Medulla oblongata (tissue), 1 donor: ENCODE data around the gene TMEM272.
A peak's percentile ranks its signal among the peaks of the same experiment; 100 is the strongest.

Experiments
- DNase-seq: peaks from one replicate; pipeline ENCODE4 v3.0.0-alpha.2; 2015; ENCODE audit errors: extremely low spot score

The TMEM272 gene

DNA sequence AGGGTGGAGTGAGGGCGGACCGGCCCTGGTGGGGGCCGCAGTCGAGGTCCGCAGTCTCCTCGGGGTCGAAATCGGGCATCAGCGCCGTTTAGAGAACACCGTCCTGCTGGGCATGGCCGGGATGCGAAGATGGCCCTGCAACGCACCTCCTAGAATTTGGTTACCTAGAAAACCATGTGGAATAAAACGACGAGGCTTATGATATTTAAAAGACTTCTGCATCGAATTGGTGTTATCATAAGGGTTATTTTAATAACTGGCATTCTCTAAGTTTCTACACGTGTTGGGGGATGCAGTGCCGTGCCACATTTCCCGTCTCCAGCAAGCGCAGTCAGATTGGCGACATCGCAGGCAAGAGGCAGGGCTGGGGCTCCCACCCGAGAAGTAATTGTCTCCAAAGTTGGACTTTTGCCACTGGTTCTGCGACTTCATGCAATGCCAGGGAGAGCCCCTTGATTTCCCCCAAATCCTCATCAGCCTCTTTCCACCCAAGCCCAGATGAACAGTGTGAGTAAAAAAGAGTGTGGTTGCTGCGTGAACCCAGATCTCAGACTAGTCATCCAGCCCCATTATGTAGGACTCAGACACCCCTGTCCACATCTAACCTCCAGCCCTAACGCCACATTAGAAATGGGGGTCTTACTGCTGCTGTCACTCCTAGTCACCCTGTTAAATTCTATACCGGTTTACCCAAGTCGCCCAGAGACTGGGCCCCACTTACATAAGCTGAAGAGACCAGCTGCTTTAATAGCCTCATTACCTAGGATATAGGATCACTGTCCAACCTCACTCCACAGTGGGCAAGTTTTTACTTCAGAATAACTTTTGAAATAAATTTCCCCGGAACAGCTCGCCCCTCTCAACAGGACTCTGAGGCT is 40.4 kb downstream of the TMEM272 start:
- peak; percentile 66 for DNase-seq

DNA sequence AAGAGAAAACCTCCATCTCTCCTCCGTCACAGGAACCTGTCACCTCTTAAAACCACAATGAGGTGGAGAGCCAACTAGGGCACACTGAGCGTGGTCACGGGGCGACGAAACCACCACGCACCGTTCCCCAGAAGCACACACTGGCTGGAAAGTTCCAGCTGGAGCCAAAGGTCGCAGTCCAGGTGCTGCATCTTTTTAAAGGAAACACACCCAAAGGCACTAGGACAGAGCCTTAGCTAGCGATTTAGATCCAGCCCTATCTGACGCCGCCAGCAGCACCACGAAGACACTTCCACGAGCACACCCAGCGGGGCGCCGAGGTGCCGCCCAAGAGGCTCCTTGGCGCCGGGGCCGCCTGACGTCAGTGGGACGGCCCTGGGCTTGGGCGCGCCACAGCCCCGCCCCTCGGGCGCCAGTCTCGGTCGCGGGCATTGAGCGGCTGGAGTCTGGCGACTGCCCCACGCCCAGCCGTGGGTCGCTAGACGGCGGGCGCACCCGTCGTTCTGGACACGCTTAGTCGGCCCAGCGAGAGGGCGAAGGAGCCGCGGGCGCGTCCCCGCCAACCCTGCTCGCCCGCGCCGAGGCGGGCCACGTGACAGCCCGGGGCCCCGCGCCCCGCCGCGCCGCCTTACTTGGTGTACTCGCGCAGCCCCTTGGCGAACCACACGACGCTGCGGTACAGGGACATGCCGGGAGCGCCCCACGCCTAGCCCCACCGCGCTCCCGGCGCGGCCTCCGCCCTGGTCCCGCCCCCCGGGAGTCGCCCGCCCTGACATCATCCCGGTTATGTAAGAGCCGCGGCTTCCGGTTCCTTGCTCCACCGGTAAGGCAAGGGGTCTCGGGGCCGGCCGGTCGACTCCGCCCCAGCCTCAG is 41.3 kb downstream of the TMEM272 start, which contains the start of gene DHRS12:
Gene DHRS12, minus strand, starts transcription at position 742 of the 873 bp plus-strand sequence. CDS start 4,504 bp downstream, outside the sequence.
- DNase-seq, result peak; percentile 94

DNA sequence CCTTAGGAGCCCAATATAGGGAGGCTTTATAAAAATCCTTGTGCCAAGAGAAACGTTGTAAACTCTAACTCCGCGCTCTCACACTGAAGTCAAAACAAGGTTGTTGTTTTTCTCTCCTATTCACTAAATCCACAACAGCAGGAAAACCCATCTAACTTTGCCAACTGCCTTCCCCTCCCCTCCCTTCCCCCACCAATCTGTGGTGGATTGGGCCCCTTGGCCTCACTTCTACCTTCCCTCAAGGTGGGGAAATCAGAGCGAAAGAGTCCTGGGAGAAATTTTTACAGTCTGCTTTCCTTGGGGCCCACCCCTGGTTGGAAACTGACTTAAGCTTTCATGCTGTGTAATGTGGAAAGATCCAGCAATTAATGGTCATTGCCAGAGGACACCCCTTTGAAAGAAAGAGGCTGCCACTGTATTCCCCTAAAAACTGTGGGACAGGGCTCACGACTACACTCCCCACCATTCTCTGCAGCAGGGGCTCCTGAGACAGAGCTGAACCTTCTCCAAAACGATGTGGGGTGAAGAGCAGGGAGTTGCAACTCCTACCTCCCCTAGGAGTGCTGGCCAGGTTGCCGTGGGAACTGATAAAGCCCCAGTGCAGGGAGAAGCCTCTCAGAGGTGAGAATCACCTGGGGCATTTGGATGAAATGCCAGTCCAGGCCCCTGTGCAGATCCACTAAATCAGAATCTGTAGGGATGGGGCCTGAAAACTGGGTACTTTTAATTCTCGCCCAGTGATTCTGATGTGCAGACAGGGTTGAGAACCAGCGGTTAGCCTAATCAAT is 42.2 kb downstream of the TMEM272 start:
- peak; percentile 50 for DNase-seq

DNA sequence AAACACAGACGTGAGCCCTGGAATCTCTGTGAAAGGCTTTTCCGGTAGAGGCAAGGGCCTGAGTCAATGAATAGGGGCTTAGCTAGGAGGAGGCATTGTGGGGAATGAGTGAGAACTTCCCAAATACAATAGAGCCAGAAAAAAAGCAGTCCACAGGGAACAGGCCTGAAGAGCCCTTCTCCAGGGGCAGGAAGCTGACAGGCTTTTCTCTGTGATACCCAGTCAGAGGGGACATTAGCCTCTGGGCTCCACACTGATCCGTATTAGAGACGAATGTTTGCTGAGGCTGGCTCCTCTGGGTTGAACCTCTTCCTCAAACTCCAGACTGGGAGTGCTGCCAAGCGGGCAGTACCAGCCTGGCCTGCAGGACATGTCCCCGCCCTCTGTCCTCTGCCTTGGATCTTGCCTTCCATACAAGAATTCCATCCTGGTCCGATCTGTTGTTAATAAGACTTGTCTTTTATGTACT is 43.3 kb downstream of the TMEM272 start:
- DNase-seq, result peak; percentile 91

DNA sequence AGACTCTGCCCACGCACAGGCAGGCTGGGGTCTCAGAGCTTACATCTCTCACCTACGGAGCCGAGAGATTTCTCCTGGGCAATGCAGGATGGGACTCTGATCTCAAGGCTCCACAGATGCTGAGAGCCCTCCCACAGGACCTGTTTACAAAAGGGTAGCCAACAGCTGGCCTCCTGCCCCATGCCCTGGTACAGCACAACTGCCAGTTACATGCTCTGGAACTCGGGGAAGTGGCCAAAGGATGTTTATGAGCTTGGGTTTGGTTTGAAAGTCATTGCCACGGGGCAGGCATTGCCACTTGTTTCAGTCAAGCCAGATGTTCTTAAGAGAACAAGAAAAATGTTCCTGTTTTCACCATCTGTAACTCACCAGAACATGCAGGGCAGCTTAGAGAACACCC is 44.5 kb downstream of the TMEM272 start:
- no peak for DNase-seq

DNA sequence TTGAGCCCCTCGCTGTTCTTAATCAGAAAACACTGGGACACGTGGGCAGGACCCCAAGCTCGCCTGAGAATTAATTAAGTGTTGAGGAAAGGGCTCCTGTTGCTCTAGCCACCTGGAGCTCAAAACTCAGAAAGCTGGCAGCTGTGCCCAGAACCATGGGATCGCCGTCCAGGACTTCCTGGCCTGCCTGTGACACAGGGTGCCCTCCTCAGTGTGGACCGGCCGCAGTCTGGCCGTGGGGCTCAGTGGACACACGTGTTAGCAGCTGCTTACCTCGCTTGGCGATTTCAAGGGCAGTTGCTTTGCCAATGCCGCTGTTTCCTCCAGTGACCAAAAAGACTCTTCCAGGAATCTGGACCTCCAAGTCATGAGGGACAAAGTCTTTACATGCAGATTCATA is 45.7 kb downstream of the TMEM272 start:
- DNase-seq, result no peak

DNA sequence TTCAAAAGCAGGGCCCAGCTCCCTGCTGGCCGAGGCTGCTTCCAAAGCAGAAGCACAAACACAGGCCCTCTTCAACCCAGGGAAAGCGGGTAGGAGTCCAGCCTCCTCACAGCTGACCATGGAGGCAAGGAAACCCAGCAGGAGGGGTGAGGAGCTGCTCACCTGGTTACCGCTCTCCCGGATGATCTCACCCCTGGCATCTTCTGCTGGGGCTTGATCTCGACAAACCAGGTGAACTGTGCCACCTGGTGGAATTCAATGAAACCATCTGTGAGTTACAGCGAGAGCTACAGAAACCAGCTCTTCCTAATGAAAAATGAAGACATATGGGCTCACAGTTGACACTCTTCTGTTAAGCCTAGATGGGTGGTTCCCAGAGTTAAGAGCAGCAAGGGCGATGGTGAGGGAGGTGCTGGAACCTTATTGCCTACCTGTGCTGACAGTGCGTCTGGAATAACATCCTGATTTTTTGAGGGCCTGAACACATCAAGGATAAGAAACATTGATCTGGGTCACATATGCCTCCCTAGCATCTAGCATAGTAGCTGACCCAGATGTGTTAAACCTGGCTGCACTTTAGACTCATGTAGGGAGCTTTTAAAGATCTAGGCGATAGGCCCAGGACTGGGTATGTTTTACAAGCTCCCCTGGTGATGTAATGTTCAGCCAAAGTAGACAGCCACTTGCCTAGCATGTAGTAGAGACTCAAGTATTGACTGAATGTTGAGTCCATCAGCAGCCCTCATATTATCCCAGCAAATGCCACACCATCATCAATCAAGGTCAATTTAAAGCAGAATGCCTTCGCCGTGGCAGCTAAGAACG is 47.1 kb downstream of the TMEM272 start:
- peak; percentile 53 for DNase-seq

DNA sequence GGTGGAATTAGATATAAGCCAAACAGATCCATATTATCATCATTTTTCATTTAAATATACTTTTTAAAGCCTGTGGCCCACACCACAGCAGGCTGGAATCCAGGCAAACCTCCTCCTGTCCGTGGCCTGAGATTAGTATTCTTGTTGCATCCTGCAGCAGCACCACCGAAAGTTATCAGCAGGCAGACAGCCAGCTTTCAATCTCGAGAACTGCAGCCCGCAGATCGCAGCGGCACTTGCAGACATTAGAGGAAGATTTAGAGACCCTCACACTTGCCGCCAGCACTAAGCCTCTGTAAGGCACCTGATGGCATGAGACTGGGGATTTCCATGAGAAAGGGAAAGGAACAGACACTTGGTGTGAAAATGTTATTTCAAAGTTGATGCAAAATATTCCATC is 48.4 kb downstream of the TMEM272 start:
- no peak for DNase-seq

DNA sequence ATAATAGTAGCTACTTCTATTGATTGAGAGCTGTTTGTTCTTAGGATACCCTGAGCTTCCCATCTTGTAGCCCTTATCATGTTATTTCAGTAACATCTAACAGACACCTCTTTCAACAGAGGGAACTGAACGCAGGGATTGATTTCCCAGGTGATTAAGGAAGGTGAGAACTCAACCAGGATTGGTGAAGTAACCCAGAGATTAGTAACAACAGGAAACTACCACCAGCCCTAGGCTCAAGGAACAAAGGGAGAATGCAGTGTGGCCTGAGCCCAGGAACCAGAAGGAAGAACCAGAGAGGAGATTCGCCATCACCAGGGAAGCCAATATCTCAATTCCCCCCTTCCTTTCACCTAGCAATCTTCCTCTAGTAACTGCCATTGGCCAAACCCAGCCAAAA is 49.6 kb downstream of the TMEM272 start:
- DNase-seq, result no peak

DNA sequence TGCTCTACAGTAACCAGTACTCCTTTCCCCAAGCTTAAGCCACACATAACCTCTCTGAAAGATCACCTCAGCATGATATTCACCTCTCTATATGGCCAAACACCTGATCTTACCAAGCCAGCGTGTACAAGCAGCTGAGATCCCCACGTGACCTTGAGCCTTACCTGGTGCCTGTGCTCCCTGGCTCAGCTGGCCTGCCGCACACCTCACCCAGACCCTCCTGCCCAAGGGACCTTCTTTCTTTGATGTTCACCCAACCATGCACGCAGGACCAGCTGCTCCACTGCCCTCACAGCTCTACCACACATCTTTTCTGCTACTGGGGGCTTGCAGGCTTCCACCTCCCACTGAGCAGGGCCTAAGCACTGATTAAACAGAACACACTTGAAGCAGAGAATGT is 50.0 kb downstream of the TMEM272 start:
- no peak for DNase-seq

DNA sequence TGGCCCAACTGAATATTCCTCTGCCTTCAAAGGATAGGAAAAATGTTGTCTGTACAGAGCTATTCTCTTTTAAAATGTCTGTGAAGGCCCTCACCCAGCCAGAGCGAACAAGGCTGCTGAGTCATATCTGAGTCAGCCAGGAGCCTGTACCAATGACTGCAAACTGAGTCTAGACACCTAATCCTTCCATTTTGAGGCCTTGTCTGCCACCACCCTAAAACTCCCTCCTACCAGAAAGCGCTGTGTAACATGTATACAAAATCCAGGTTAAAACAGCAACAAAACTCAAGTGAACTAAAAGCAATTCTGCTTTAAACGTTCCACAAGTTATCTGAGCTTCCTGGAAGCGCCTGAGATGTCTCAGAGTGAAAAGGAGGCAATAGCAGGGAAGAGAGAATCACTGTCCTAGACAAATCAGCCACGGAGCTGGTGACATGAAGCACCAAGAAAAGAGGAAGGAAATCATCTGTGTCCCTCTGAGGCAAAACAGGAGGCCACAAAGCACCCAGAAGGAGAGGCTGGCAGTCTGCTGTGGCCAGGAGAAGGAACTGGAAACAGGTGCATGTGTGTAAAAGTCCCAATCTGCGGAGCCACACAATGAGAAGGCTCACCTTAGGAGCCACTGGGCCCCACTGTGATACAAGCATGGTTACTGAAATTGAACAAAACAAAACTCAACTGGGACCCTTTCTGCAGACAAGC is 51.3 kb downstream of the TMEM272 start:
- peak; percentile 76 for DNase-seq

DNA sequence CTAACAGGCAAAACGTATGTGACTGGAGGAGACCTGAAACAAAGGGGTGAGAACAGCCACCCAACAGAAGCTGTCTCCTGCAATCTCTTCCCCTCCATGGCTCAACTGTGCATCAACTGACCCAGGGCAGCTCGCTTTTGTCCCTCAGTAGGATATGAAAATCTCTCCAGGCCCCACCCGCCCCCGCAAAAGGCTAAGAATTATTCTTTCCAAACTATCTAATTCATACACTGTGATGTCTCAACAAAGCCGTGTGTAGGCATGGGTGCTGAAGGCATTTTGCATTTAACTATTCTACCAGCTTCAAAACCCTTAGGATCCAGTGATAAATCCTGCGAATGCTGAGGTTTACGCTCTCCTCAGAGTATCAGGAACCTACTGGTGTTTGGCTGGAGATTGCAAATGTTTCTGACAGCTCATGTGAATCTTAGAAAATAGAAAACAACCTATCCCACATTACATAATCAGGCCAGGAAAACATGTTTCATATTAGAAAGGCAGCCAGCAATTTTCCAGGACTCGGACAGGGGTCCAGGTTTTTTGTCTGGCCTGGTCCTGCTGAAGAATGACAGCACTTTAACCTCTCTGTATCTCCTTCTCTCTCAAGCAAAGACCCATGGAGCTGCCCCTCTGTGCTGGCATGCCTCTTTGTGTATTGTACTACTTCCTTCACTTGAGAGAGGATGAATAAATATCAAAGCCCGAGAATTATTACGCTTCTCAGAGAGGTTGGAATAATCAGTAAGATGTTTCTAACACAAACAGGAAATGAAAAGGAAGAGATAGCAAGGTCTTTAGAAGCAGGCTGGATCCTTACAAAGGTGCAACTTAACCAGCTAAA is 58.3 kb downstream of the TMEM272 start:
- no peak for DNase-seq

DNA sequence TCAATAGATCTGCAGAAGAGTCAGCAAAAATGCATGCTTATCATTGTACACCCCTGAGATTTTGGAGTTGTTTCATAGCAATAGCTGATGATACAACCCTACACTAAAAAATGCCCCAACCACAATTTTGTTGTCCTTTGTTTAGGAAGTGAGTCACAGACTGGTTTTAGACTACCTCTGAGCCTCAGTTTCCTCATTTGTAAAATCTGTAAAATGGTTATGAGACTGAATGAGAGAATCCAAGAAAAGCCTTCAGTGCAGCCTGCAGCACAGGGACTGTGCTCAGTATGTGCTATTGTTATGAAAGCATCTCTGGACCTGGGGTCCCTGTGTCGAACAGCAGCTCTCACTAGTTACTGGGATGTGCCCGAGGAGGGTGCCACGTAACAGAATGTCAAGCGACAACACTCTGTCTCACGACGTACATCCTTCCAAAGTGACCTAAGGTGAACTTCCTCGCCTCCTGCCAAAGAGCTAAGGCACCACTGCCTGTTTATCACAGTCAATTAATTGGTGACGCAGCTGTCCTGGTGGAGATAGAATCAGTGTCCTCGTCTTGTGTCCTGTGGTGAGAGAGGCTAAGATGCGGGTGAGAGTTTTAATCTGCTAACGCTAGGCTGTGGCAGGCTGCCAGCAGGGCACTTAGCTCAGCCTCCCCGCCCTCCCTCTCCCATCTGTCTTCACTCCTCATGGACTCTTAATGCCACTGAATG is 59.1 kb downstream of the TMEM272 start:
- DNase-seq, result peak; percentile 59

DNA sequence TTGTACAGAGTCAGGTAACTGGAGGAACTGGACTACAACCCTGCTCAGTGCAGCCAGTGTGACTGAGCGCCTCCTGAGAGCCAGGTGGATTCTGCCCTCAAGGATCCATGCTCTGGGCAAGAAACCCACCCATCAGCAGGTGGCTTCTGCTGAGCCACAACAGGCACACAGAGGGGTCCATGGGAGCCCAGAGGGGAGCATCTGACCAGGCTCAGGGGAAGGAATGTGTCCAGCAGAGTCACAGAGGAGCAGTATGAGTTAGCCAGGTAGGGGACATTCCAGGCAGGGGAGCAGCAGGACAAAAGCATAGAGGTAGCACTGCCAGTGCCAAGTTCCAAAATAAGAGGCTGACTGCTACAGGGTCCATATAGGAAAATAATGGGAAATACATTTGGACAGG is 60.9 kb downstream of the TMEM272 start:
- DNase-seq, result no peak

DNA sequence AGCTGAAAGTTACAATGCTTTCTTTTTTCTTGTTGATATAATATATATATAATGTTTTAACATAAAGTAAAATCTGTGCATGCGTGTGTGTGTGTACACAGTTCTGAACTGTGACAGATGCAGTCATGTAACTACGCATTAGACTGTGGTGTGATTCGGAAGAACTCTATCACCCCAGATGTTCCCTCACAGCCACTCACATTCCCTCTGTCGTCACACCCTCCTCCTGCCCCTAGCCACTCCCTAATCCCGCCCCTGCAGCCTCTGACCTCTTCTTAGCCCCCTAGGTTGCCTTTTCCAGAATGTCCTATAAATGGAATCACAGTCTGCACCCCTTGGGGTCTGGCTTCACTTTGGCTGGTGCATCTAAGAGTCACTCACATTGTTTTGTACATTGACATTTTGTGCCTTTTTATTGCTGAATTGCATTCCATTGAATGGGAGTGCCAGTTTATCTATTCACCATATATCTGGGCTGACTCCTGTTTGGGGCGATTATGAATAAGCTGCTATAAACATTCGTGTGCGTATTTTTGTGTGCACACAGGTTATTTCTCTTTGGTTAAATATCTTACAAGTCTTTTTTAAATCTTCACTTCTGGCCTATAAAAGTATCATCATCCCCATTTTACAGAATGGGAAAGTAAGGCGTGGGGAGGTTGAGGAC is 61.4 kb downstream of the TMEM272 start:
- DNase-seq, result no peak

DNA sequence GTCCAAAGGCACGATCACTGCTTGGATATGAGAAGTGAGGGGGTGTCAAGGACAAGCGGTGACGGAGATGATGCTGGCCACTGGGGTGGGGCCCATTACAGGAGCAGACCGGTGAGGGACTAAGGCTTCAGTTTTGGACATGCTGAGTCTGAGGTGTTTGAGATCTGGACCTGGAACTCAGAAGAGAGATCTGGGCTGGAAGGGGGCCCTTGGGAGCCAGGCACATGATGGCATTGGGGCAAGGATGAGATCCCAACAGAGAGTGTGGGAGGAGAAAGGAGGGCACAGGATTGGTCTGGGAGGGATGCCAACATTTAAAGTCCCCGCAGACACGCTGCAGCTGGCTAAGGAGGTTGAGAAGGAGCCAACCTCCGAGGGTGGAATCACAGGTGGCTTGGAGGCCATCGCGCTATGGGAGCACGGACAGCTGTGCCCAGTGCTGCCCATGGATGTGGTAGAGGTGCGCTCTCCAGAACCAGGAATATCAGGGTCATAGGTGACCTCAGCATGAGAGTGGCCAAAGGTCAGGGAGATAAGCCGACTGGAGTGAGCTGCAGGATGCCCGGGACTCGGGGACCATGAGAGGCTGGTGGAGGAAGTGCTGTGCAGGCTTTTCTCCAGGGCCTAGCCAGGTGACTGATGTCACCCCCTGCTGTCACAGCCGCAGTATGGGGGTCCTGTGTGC is 62.8 kb downstream of the TMEM272 start:
- DNase-seq, result no peak

DNA sequence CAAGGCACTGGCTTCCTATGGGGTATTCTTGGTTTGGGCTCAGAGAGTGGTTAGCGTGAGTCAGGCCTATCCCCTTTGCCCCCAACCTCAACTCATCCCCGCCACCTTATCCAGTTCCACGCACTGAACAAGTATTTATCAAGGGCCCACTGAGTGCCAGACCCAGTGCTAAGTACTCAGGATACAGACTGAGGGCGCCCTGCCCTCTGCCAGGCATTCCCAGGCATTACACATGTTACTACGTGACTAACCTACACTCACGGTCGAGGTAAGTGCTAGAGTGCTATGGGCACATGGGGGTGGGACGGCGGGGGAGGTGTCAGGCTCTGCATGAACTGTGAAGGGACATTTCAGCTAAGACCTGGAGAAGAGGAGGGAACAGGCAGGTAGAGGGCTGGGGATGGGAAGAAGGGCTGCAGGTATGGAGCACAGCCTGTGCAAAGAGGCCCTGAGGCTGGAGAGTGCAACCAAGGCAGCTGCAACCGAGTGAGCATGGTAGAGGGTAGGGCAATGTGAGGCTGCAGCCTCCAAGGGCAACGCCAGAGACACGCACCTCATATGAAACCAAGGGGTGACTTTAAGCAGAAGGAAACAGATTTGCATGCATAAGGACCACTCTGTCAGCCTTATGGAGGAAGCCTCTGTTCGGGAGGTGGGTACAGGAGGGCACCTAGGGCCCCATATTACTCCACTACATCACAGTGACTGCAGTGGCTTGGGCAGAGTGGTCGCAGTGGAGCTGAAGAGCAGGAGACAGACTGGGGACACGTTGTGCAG is 63.5 kb downstream of the TMEM272 start:
- no peak for DNase-seq
